GM15510 (cell line): ENCODE results near the gene ERFL.

Experiments used
- POLR2A ChIP-seq: IDR thresholded peaks from 3 replicates; pipeline ENCODE4 v1.6.1; 2011; ENCODE audit warnings: borderline replicate concordance; ENCODE audit not compliant: insufficient read length; ENCODE audit errors: extremely low read depth

Gene ERFL

DNA sequence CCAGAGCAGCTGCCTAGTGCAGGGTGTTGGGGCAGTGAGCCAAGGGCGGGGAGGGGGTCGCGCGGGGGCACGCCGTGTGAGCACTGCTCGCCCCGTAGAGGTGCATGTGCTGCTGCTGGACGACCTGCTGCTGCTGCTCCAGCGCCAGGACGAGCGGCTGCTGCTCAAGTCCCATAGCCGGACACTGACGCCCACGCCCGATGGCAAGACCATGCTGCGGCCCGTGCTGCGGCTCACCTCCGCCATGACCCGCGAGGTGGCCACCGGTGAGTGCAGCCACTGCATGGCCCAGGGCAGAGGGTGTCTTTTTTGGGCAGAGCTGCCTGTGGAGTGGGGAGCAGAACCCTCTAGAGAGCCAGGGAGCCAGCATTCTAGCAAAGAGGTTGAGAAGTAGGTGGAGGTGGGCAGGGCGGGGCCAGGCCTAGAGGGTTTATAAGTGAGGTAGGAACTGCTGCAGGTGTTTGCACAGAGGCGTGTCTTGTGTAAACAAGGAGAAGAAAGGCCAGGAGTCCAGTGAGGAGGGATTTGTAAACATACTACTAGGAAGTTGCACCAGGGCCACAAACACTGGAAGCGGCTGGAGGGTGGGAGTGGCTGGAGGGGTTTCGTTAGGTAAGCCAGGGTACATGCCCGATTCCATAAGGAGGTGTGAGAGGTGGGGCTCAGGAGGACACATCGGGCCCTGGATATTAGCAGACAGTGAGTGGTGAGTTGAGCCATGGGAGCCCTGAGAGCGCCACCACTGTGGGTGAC lies 24.0 kb downstream of the ERFL start:
- TF ChIP-seq POLR2A, result no peak

DNA sequence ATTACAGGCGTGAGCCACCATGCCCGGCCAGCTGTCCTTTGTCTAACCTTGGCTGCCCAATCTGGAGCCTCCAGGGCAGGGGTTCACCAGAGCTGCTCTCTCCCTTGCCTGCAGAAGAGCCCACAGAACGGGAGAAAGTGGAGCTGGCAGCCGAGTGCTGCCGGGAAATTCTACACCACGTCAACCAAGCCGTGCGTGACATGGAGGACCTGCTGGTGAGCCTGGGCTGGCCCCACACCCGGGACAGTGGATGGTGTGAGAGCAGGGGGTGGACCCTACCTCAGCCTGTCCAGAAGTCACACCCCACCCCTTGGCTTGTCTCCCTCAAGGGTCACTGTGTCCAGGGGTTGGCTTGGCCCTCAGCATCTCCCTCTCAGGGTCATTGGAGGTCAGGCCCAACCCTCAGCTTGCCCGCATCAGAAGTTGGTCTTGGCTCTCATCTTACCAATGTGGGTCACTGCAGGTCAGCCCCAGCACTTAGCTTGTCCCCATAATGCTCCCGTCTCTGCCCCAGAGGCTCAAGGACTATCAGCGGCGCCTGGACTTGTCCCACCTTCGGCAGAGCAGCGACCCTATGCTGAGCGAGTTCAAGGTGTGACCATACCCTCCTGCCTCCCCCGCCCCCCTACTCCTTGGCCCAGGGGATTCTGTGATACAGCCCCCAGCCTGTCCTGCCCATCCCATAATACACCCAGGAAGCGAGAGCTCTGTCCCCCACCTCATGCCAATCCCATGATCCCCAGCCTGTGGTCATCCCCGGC lies 24.9 kb downstream of the ERFL start:
- TF ChIP-seq POLR2A, result no peak

DNA sequence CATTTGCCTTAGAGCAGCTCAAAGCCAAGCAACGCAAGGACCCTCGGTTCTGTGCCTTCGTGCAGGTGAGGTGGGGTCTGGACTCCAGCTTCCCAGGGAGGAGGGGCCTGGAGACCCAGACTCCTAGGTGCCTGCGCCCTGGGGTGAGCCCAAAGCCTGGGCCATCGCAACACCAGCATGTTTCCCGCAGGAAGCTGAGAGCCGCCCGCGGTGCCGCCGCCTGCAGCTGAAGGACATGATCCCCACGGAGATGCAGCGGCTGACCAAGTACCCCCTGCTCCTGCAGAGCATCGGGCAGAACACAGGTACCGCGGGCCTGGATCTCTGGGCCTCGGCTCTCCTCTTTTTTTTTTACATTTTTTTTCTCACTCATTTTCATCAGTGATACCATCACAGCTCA lies 25.7 kb downstream of the ERFL start:
- no peak for TF ChIP-seq POLR2A

DNA sequence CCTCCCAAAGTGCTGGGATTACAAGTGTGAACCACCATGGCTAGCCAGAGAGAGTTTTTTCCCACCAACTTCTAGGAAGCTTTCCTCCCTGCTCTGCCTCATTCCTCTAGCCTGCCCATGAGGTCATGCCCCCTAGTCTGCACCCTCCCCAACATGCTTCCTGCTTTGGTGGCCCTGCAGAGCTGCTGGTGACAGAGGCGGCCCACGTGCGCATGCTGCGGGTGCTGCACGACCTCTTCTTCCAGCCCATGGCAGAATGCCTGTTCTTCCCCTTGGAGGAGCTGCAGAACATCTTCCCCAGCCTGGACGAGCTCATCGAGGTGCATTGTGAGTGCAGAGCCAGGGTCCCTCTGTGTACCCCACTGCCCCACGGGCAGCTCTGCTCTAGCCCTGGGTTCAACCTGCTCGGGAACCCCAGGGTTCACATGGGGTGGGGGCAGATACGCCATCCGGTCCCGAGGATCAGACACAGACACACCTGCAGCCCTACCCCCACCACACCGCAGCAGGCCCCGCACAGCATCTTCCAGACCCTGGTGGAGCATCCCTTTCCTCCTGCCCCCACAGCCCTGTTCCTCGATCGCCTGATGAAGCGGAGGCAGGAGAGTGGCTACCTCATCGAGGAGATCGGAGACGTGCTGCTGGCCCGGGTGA lies 26.4 kb downstream of the ERFL start:
- TF ChIP-seq POLR2A, result no peak

DNA sequence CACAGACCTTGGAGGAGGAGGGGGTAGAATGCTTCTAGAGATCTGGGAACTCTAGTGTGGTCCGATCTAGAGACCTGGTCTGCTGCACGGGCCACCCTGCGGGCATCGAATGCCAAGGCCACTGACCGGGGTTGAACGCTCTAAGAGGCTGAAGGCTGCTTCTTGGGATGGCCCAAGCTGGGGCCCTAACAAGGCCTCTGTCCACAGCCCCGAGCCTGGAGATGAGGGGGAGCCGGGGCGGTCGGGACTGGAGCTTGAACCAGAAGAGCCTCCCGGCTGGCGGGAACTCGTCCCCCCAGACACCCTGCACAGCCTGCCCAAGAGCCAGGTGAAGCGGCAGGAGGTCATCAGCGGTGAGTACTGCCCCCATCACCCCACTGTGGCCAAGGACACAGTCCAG lies 30.0 kb downstream of the ERFL start:
- no peak for TF ChIP-seq POLR2A

DNA sequence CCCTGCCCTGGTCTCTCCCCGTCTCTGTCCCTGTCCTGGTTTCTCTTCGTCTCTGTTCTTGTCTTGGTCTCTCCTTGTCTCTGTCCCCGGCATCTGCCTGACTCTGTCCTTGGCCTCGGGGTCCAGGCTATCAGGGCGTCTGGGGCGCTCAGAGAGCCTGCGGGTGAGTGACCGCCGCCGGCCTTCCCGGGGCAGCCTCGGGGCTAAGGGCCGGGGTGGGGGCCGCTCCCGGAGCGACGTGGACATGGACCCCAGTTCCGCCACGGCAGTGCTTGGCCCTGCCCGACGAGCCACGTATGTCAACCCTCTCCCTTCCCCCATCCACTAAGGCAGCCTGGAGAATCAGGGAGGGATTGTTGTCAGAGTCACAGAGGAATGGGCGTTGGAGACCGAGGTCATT lies 30.4 kb downstream of the ERFL start:
- no peak for TF ChIP-seq POLR2A

DNA sequence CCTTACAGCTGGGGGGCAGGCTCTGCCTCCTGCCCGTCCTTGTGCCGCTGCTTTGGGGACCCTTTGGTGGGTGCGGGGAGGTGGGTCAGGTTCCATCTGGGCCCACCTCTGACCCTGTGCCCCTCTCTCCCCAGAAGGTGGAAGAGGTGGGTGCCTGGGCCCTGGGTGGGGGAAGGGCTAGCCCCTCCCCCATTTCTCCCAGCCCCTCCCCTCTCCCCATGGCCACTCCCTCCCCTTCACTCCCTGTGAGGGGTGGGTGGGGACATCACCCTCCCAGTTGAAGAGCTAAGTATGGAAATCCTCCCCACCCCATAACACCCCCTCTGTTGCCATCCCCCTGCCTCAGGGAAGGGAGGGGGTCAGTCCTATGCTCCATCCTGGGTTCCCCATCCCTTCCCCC lies 31.1 kb downstream of the ERFL start:
- no peak for TF ChIP-seq POLR2A

DNA sequence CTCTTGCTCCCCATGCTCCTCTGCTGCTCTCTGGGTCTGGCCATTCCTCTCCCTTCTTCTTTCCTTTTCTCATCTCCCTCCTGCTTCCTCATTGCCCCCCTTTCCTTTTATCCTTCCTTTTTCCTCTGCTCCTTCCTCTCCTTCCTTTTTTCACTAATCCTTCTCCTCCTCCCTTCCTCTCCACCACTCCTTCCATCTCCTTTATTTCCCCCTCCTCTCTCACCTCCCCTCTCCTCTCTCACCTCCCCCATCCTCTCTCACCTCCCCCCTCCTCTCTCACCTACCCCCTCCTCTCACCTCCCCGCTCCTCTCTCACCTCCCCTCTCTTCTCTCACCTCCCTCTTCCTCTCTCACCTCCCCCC lies 31.7 kb downstream of the ERFL start:
- TF ChIP-seq POLR2A, result no peak

DNA sequence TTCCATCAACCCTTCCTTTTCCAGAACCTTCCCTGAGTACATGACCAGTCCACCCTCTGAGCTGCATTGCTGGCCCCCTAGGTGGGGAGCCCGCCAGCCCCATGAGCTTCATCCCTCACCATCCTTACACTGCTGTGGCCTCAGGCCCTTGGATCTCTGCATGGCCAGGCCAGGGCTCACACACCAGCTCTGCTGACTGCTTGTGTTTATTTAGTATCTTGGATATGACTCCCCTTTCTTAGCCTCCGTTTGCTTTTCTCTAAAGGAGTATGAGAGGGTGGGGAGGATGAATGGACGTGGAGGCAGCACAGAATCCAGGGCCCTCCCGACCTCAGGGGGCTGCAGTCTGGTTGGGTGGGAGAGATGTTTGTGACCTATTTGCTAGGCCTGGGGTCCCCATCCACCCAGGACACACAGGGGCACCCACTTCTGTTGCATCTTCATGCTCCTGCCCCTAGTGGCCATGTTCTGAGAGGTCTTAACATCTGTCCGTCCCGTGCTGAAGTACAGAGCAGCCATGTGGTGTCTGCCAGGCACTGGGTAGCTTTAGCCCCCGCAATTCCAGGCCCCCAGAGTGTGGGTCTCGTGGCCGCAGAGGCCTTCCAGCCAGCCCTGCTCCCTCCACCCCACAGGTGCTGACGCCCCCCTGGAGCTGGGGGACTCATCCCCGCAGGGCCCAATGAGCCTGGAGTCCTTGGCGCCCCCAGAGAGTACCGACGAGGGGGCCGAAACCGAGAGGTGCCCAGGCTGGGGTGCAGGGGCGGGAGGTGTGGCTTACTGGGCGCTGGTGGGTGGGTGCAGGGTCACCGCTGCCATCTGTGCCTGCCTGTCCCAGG lies 32.3 kb downstream of the ERFL start:
- TF ChIP-seq POLR2A, result no peak

DNA sequence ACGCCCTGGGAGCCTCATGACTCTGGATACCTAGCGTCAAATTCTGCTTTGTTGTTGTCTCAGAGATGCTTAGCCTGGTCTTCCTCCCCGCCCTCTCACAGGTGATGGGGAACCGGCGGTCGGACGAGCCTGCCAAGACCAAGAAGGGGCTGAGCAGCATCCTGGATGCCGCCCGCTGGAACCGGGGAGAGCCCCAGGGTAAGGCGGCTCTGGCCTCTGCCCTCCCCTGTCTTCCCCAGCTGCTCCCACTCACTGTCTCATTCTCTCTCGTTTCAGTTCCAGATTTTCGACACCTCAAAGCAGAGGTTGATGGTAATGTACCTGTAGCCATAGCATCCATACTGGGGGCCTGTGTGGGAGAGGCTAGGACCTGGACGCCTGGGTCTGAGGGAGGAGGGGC lies 33.9 kb downstream of the ERFL start:
- no peak for TF ChIP-seq POLR2A

DNA sequence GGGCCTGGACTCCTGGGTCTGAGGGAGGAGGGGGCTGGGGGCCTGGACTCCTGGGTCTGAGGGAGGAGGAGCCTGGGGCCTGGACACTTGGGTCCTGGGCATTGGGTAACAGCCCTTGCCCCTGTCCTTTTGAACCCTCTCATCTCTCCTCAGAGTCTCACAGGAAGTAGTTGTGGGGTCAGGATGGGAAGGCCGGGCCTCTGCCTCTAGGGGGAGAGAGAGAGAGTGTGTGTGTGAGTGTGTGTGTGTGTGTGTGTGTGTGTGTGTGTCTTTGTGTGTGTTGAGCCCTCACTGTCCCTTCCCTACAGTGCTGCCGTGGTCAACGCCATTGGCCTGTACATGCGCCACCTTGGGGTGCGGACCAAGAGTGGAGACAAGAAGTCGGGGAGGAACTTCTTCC lies 34.4 kb downstream of the ERFL start:
- TF ChIP-seq POLR2A, result no peak

DNA sequence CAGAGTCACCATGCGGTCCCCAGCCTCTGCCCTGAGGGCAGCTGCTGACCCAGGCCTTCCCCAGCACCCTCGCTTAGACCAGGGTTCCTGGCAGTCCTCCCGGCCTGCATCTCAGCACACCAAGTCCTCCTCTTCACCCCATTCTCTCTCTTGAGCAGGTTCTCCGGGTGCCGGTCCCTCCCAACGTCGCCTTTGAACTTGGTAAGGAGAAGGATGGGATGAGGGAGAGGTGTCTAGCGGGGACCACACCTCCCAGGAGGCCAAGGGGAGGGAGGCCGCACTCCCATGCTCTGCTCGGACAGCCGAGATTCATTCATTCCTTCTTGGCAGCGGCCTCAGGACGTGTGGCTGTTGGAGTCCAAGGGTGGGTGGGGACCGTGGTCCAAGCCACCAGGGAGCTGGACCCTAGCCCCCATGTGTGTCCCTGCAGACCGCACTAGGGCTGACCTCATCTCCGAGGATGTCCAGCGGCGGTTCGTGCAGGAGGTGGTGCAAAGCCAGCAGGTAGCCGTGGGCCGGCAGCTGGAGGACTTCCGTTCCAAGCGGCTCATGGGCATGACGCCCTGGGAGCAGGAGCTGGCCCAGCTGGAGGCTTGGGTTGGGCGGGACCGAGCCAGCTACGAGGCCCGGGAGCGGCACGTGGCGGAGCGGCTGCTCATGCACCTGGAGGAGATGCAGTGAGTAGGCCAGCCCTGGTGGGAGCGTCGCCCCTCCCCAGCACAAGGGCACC lies 35.9 kb downstream of the ERFL start:
- no peak for TF ChIP-seq POLR2A

DNA sequence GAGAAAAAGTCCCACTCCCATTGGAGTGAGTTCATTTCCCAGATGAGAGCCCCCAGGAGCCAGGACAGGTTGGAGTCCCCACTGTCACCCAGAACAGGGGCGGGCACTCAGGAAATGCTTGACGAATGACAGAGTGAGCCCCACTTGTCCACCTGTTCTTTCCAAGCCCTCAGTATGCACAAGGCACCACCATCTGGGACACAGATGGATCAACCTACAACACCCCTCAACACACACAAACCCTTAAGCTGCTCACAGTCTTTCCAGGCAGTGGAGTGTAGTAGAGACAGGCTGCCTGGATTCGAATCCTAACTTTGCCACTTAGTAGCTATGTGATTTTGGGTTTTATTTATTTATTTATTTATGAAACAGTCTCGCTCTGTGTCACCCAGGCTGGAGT lies 37.3 kb downstream of the ERFL start:
- no peak for TF ChIP-seq POLR2A

DNA sequence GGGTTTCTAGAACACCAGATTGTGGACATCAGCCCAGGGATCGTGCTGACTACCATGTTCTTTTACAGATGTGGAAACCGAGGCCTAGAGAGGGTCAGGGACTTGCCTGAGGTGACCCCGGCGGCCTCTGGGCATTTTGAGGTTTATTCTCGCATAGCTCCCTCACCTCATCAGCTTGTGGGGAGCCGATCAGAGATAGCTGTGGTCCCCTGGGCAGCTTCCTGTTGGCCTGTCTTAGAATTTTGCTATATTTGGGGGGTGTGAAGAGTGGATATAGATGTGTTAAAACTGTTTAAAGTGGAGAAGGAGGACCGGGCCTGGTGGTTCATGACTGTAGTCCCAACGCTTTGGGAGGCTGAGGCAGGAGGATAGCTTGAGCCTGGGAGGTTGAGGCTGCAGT lies 38.4 kb downstream of the ERFL start:
- no peak for TF ChIP-seq POLR2A

DNA sequence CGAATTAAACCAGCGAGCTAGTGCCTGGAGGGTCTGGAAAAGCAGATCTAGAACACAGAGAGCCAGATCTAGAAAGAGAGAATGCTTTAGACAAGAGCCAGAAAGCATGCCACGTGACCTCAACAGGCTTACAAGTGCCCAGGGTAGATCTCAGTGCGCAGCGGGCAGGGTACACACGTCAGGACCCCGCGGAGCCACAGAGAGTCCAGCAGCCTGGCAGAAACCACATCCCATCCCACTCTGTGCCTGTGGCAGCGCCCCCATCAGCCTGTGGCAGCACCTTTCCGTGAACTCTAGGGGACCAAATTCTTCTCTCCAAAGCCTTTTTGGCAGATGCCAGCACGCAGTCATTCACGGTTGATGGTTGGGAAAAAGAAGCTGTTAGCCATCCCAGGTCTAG lies 39.3 kb downstream of the ERFL start:
- no peak for TF ChIP-seq POLR2A

DNA sequence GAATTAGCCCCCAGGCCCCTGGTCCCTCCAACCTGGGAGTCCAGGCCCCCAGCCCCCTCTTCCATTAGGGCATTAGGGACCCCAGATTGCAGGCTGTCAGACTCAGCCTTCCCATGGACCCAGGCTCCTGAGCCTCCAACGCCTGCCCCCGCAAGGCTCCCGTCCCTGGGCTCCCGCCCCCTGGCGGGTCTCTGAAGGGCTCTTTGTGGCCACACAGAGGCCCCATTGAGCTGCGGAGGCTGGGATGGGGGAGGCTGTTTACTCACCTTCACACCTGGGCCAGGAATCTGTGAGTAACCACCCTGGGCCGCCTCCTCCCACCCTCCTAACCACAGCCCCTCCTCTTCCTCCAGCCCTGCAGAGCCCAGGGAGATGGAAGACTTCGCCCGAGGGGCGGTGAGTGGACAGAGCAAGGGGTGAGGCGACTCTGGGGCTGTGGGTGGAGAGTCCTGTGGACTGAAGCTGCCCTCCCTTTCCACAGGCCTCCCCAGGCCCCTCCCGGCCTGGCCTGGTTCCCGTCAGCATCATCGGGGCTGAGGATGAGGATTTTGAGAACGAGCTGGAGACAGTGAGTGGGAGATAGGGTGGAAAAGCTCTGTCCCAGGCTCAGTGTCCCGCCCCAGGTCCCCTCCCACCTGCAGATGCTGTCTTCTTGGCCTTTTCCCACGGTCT lies 40.4 kb downstream of the ERFL start:
- no peak for TF ChIP-seq POLR2A
